GM19397 (cell line): ENCODE results near the gene IFNA7.
"Not testable (repeated sequence)": the region's sequence is repeated elsewhere in the genome, so short reads cannot be mapped to it uniquely, and the experiment has no call there.

Source experiments
- ATAC-seq: cut with Tn5 transposase; IDR thresholded peaks from one replicate; pipeline ENCODE4 v1.9.1; 2021; ENCODE audit warnings: mild to moderate bottlenecking, moderate library complexity; ENCODE audit not compliant: unreplicated experiment

IFNA7 gene

GRCh38 chr9:21202105-21202504 is at the start of gene IFNA7:
IFNA7 (minus strand) TSS chr9:21202205; CDS start chr9:21202165, 40 bp downstream.
- not testable (repeated sequence) for ATAC-seq

- ATAC-seq, result no peak
These were observed 49.6 kb upstream of the IFNA7 start for GRCh38 chr9:21251638-21252037.

GRCh38 chr9:21251190-21251589 is 49.2 kb upstream of the IFNA7 start:
- no peak for ATAC-seq

GRCh38 chr9:21244836-21245235 is 42.8 kb upstream of the IFNA7 start:
- ATAC-seq, result no peak

GRCh38 chr9:21239911-21240310 is 37.9 kb upstream of the IFNA7 start, which contains the start of gene IFNA14:
IFNA14 (minus strand) TSS chr9:21240005; CDS start chr9:21239935, 70 bp downstream.
- ATAC-seq, result no peak

GRCh38 chr9:21236360-21236714 is 34.3 kb upstream of the IFNA7 start:
- peak; percentile 36 for ATAC-seq

- peak; percentile 82 for ATAC-seq
These were observed 33.7 kb upstream of the IFNA7 start for GRCh38 chr9:21235468-21236359.

- ATAC-seq, result no peak
These were observed 32.2 kb upstream of the IFNA7 start for GRCh38 chr9:21234153-21234687.

GRCh38 chr9:21233258-21233657 is 31.3 kb upstream of the IFNA7 start:
- no peak for ATAC-seq

GRCh38 chr9:21228122-21228521 is 26.1 kb upstream of the IFNA7 start, which contains the start of gene IFNA17:
IFNA17 (minus strand) TSS chr9:21228222; CDS start chr9:21228173, 49 bp downstream.
- ATAC-seq, result no peak

GRCh38 chr9:21217211-21217610 is 15.2 kb upstream of the IFNA7 start, which contains the start of gene IFNA16:
IFNA16 (minus strand) TSS chr9:21217311; CDS start chr9:21217305, 6 bp downstream.
- not testable (repeated sequence) for ATAC-seq

GRCh38 chr9:21213411-21214326 is 11.7 kb upstream of the IFNA7 start:
- not testable (repeated sequence) for ATAC-seq

- not testable (repeated sequence) for ATAC-seq
These were observed 10.2 kb upstream of the IFNA7 start for GRCh38 chr9:21212160-21212559.

- ATAC-seq, result not testable (repeated sequence)
These were observed 8.8 kb upstream of the IFNA7 start for GRCh38 chr9:21210782-21211181.

GRCh38 chr9:21210311-21210710 is 8.3 kb upstream of the IFNA7 start:
- ATAC-seq, result no peak

- ATAC-seq, result not testable (repeated sequence)
These were observed 5.0 kb upstream of the IFNA7 start, which contains the start of gene IFNA10 for GRCh38 chr9:21207043-21207442. IFNA10 (minus strand) TSS chr9:21207143; CDS start chr9:21207097, 46 bp downstream.

GRCh38 chr9:21205204-21205603 is 3.2 kb upstream of the IFNA7 start:
- ATAC-seq, result no peak

GRCh38 chr9:21194867-21195776 is 6.9 kb downstream of the IFNA7 start:
- peak; percentile 87 for ATAC-seq

GRCh38 chr9:21187487-21187886 is 14.5 kb downstream of the IFNA7 start, which contains the start of gene IFNA4:
IFNA4 (minus strand) TSS chr9:21187587; CDS start chr9:21187531, 56 bp downstream.
- ATAC-seq, result not testable (repeated sequence)
